Left ventricle myocardium inferior (tissue), 1 donor: Measurements from ENCODE around the gene GANC. TPM values are rescaled to one million over a fixed set of nuclear protein-coding genes. Genes with fewer than 3 reads are reported as not detected.
A peak's percentile ranks its signal among the peaks of the same experiment; 100 is the strongest.

Source experiments
- DNase-seq: peaks from one replicate; pipeline ENCODE4 v3.0.0-alpha.2; 2020
- H3K27ac ChIP-seq: fragments of 200-600 bp; replicated peaks from 2 replicates; pipeline ENCODE4 v1.8.0; 2021
- H3K27me3 ChIP-seq: fragments of 200-600 bp; 2 replicates; pipeline ENCODE4 v1.8.0; 2021; ENCODE audit warnings: low read depth
- H3K36me3 ChIP-seq: fragments of 200-600 bp; 2 replicates; pipeline ENCODE4 v1.8.0; 2021
- H3K4me1 ChIP-seq: fragments of 200-600 bp; 2 replicates; pipeline ENCODE4 v1.8.0; 2021
- H3K4me3 ChIP-seq: fragments of 200-600 bp; 2 replicates; pipeline ENCODE4 v1.8.0; 2021; ENCODE audit warnings: mild to moderate bottlenecking, moderate library complexity
- H3K9me3 ChIP-seq: fragments of 200-600 bp; replicated peaks from 2 replicates; pipeline ENCODE4 v1.8.0; 2021
- CTCF ChIP-seq: fragments of 200-600 bp; IDR thresholded peaks from 2 replicates; pipeline ENCODE4 v1.8.0; 2021; ENCODE audit warnings: antibody characterized with exemption, mild to moderate bottlenecking, borderline replicate concordance
- intact Hi-C: fragments of 100-400 bp; cut with micrococcal nuclease; formaldehyde crosslinking; loops from one replicate; pipeline ENCODE4 v1.11.0; 2022
- total RNA-seq: library from RNA; stranded (reverse); fragmentation: NEBNext Ultra II Directional; extraction: Animal tissue kit (Norgen Biotek cat#: 25700); gene quantifications from one replicate; pipeline ENCODE4 v1.2.1, GENCODE V29; 2021
- donor health status: DM: no; HTN: yes; CAD: no; lungs with severe emphysema.

Gene GANC
- total RNA-seq, 1 donor from 2014 or later, result 14.5 TPM

GRCh38 chr15:42275780-42276391, 2.9 kb downstream of the GANC start:
- H3K27ac ChIP-seq, result peak overlapping the region; percentile 98
- H3K4me1 ChIP-seq, result peaks cover 49% of the 10 kb centered on the region
- peak overlapping the region; percentile 80 for H3K4me3 ChIP-seq
- DNase-seq, result no peak
- H3K27me3 ChIP-seq, result no peaks in the 10 kb centered on the region
- peaks cover 40% of the 10 kb centered on the region for H3K36me3 ChIP-seq
- no peaks in the 10 kb centered on the region for H3K9me3 ChIP-seq
- TF ChIP-seq CTCF, result no peak
- intact Hi-C loops, result no loop called here

DNA sequence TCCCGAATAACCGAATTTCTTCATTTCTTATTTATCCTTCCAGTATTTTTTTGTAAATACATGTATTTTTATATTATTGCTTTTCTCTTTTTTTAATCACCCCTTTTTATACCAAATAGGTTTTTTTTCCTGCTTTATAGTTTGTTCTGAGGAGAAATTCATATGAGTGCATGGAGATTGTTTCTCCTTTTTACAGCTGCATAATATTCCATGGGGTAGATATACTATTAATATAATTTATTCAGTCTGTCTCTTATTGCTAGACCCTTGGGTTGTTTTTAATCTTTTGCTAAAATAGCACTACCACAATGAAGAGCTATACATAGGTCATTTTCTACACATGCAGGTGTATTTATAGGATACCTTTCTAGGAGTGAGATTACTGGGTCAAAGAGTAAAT, 3.8 kb downstream of the GANC start:
- Histone ChIP-seq H3K27me3 (no peaks in the 10 kb centered on the region), H3K27ac (peak overlapping the region; percentile 98), H3K9me3 (no peaks in the 10 kb centered on the region), H3K36me3 (peaks cover 44% of the 10 kb centered on the region), H3K4me3 (no peak overlapping the region), H3K4me1 (peaks cover 40% of the 10 kb centered on the region)
- intact Hi-C loops, result no loop called here
- no peak for TF ChIP-seq CTCF
- no peak for DNase-seq

- Histone ChIP-seq H3K4me1 (peaks cover 22% of the 10 kb centered on the region), H3K27ac (no peak overlapping the region), H3K36me3 (peaks cover 66% of the 10 kb centered on the region), H3K9me3 (no peaks in the 10 kb centered on the region), H3K27me3 (no peaks in the 10 kb centered on the region), H3K4me3 (no peak overlapping the region)
- no peak for TF ChIP-seq CTCF
- no peak for DNase-seq
- intact Hi-C loops, result no loop called here
These were observed 6.3 kb downstream of the GANC start for GRCh38 chr15:42279234-42279723.

- Histone ChIP-seq H3K27me3 (no peaks in the 10 kb centered on the region), H3K9me3 (no peaks in the 10 kb centered on the region), H3K4me3 (no peak overlapping the region), H3K4me1 (no peaks in the 10 kb centered on the region), H3K27ac (no peak overlapping the region), H3K36me3 (peaks cover 78% of the 10 kb centered on the region)
- intact Hi-C loops, result no loop called here
- no peak for TF ChIP-seq CTCF
- DNase-seq, result no peak
These were observed 9.3 kb downstream of the GANC start for GRCh38 chr15:42282344-42282743.

DNA sequence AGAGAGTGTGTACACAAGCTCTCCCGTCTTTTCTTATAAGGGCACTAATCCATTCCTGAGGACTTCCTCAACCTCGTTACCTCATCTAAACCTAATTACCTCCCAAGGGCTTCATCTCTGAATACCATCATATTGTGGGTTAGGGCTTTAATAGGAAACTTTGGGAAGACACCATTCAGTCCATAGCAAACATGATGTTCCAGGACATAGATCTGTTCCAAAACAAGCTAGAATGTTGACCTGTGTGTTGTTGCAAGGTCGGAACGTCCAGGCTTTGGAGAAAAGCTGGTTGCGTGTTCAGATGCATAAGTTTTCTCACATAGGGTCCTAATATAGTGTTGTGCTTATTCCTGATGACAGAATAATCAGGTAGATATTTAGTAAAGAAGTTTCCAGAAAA, 9.9 kb downstream of the GANC start:
- no peak for TF ChIP-seq CTCF
- Histone ChIP-seq H3K36me3 (peaks cover 79% of the 10 kb centered on the region), H3K9me3 (no peaks in the 10 kb centered on the region), H3K27ac (no peak overlapping the region), H3K4me3 (no peak overlapping the region), H3K27me3 (no peaks in the 10 kb centered on the region), H3K4me1 (no peaks in the 10 kb centered on the region)
- intact Hi-C loops, result no loop called here
- no peak for DNase-seq
